GM12878 (cell line): Measurements from ENCODE around the gene IZUMO3. TPM values are rescaled to one million over a fixed set of nuclear protein-coding genes. Genes with fewer than 3 reads are reported as not detected.

ENCODE experiments used
- ATAC-seq: fragments of 200-7000 bp; cut with Tn5 transposase; 3 replicates; pipeline ENCODE4 v1.9.1; 2020; ENCODE audit warnings: mild to moderate bottlenecking, moderate library complexity
- Bru-seq: library from RNA; stranded (reverse); fragments of 400-500 nt; gene quantifications from one replicate; lab custom pipeline; 2021; lab: Mats Ljungman, UMichigan
- BruChase-seq, 2 experiments: library from RNA; stranded (reverse); fragments of 400-500 nt; gene quantifications; one replicate each; lab custom pipeline; 2021; lab: Mats Ljungman, UMichigan
- BruUV-seq: library from RNA; stranded (reverse); fragments of 400-500 nt; replicated peaks from 2 replicates; lab custom pipeline; 2021; lab: Mats Ljungman, UMichigan
- CTCF ChIA-PET: fragments of 300-600 bp; sonication (Branson Sonifier 250); formaldehyde crosslinking; extraction: SDS; loops from one replicate; lab custom pipeline; 2021; ENCODE audit warnings: inconsistent platforms; lab: Yijun Ruan, JAX
- POLR2A ChIA-PET: fragments of 350-600 bp; formaldehyde crosslinking; extraction: SDS; loops from one replicate; lab custom pipeline; 2021; ENCODE audit warnings: inconsistent platforms; lab: Charles Lee
- RAD21 ChIA-PET: fragments of 300-600 bp; sonication (Branson Sonifier 250); formaldehyde crosslinking; loops from one replicate; lab custom pipeline; 2023; ENCODE audit warnings: antibody characterized with exemption; ENCODE audit not compliant: unreplicated experiment; lab: Charles Lee
- SMC1A ChIA-PET: fragments of 300-600 bp; sonication (Branson Sonifier 250); formaldehyde crosslinking; loops from one replicate; lab custom pipeline; 2023; ENCODE audit not compliant: unreplicated experiment, uncharacterized antibody; lab: Charles Lee
- DNase-seq: peaks from one replicate; pipeline ENCODE4 v3.0.0-alpha.2; 2011; ENCODE audit warnings: low read depth, low spot score
- FAIRE-seq: peaks from 3 replicates; lab custom pipeline; 2011; peaks lifted over from hg19 to GRCh38; lab: Jason Lieb, UNC
- H2AFZ ChIP-seq: 2 replicates; pipeline ENCODE4 v1.6.0; 2011; ENCODE audit warnings: low read depth, low read length, control low read depth; ENCODE audit not compliant: control insufficient read depth
- H3K27ac ChIP-seq: 2 replicates; pipeline ENCODE4 v1.5.1; 2011; ENCODE audit warnings: control low read depth; ENCODE audit not compliant: control insufficient read depth, insufficient read depth
- H3K27me3 ChIP-seq, 2 experiments: replicated peaks in 1 of 2; 2 replicates each; pipeline versions ENCODE4 v1.6.0 to v1.6.1; 2011; ENCODE audit warnings: low read length in 1 of 2; ENCODE audit not compliant: control insufficient read depth in 2 of 2, insufficient read depth in 2 of 2
- H3K36me3 ChIP-seq, 2 experiments: 2 replicates each; pipeline ENCODE4 v1.5.1; 2011; ENCODE audit warnings: low read length in 1 of 2; ENCODE audit not compliant: control insufficient read depth in 2 of 2, insufficient read depth in 2 of 2
- H3K4me1 ChIP-seq: 2 replicates; pipeline ENCODE4 v1.6.1; 2011; ENCODE audit warnings: mild to moderate bottlenecking, low read length, moderate library complexity, mixed read lengths; ENCODE audit not compliant: control insufficient read depth, insufficient read depth
- H3K4me2 ChIP-seq: 2 replicates; pipeline ENCODE4 v1.6.0; 2011; ENCODE audit warnings: control low read depth; ENCODE audit not compliant: control insufficient read depth, insufficient read depth
- H3K4me3 ChIP-seq: fragments of 200-600 bp; sonication (generic); 2 replicates; pipeline ENCODE4 v1.5.1; 2016
- H3K79me2 ChIP-seq: 2 replicates; pipeline ENCODE4 v1.6.0; 2011; ENCODE audit warnings: low read length; ENCODE audit not compliant: control insufficient read depth, insufficient read depth
- H3K9ac ChIP-seq: 2 replicates; pipeline ENCODE4 v1.8.0; 2011; ENCODE audit warnings: low read length, control low read depth, mixed read lengths; ENCODE audit not compliant: control insufficient read depth, insufficient read depth
- H3K9me3 ChIP-seq: replicated peaks from 3 replicates; pipeline ENCODE4 v1.5.1; 2011; ENCODE audit warnings: mild to moderate bottlenecking, low read length; ENCODE audit not compliant: control insufficient read depth, insufficient read depth
- H4K20me1 ChIP-seq: 2 replicates; pipeline ENCODE4 v1.6.0; 2011; ENCODE audit not compliant: control insufficient read depth, insufficient read depth
- BACH1 ChIP-seq: fragments of 450-650 bp; IDR thresholded peaks from 2 replicates; pipeline ENCODE4 v1.6.1; 2017; ENCODE audit warnings: mild to moderate bottlenecking, borderline replicate concordance
- BCLAF1 ChIP-seq: fragments of 450-650 bp; IDR thresholded peaks from 2 replicates; pipeline ENCODE4 v1.6.1; 2017; ENCODE audit warnings: antibody characterized with exemption, mild to moderate bottlenecking, moderate library complexity
- POLR2A ChIP-seq: IDR thresholded peaks from 2 replicates; pipeline ENCODE4 v1.6.1; 2011; ENCODE audit warnings: low read depth, mild to moderate bottlenecking, low read length
- POU2F2 ChIP-seq: IDR thresholded peaks from 3 replicates; pipeline ENCODE4 v1.6.1; 2011; ENCODE audit warnings: low read depth, mild to moderate bottlenecking, low read length, borderline replicate concordance
- USF1 ChIP-seq: IDR thresholded peaks from 2 replicates; pipeline ENCODE4 v1.6.1; 2011; ENCODE audit warnings: borderline replicate concordance, low read depth, mild to moderate bottlenecking, moderate library complexity, mixed read lengths, low read length; ENCODE audit not compliant: insufficient read depth; ENCODE audit errors: extremely low read length
- WGBS: methylation state at CpG from one replicate; pipeline ENCODE4 v1.1.6; 2016; ENCODE audit warnings: low lambda C conversion rate; ENCODE audit not compliant: insufficient replicate concordance, insufficient coverage; ENCODE audit errors: missing lambda C conversion rate; 5-methylcytosine and 5-hydroxymethylcytosine counted together
- in situ Hi-C: fragments of 300-500 bp; cut with MboI; formaldehyde crosslinking; loops from 9 replicates; pipeline ENCODE4 v1.14.3; 2018; ENCODE audit warnings: mixed read lengths
- intact Hi-C: fragments of 100-400 bp; cut with micrococcal nuclease; formaldehyde crosslinking; loops from one replicate; pipeline ENCODE4 v1.14.2; 2022; ENCODE audit not compliant: unreplicated experiment
- long read RNA-seq, 2 experiments: library from polyadenylated mRNA; unstranded; transcript quantifications; one replicate each; pipeline ENCODE4 v2.0.0, GENCODE V29; 2019 to 2020
- polyA minus RNA-seq, 3 experiments: library from RNA; depleted of rRNA, polyadenylated mRNA; stranded (reverse); fragments of >200 nt; gene quantifications; 2 replicates each; pipeline ENCODE4 v1.2.3, GENCODE V29; 2011
- polyA plus RNA-seq, 11 experiments: library from polyadenylated mRNA; depleted of rRNA in 4 of 11; unstranded in 6 of 11; stranded (reverse) in 5 of 11; fragments of >200 nt; fragmentation: Nextera tagmentation in 4 of 11; fragmentation: Illumina TruSeq in 1 of 11; extraction: Ambion mirVana in 4 of 11; extraction: Trizol in 1 of 11; gene quantifications; 1 replicate in 1 of 11; 2 replicates in 10 of 11; pipeline versions ENCODE4 v1.2.1 to v1.2.3, GENCODE V29; 2011 to 2016; ENCODE audit warnings: inconsistent platforms in 2 of 11, missing spikeins in 2 of 11, low read depth in 1 of 11
- total RNA-seq, 4 experiments: library from RNA; depleted of rRNA in 3 of 4; stranded (reverse); fragments of >200 nt in 3 of 4; fragmentation: Illumina TruSeq in 1 of 4; extraction: Trizol in 1 of 4; gene quantifications; 2 replicates each; pipeline versions ENCODE4 v1.2.1 to v1.2.3, GENCODE V29; 2013 to 2021

The IZUMO3 gene
- not detected in 2 replicates for total RNA-seq (2013; cell fraction: nucleolus; rRNA removed)
- not detected in 2 replicates for total RNA-seq (2014; rRNA removed)
- total RNA-seq (2014; rRNA removed; fragmentation: Illumina TruSeq; extraction: Trizol) = not detected in 2 replicates
- total RNA-seq (2021) = not detected in 2 replicates
- polyA plus RNA-seq (2011; ENCODE audit: low read depth) = not detected
- polyA plus RNA-seq (2011; rRNA removed) = not detected in 2 replicates
- not detected in 2 replicates for polyA plus RNA-seq (2011; cell fraction: cytosol; rRNA removed)
- not detected in 2 replicates for polyA plus RNA-seq (2011; cell fraction: nucleus; rRNA removed)
- polyA plus RNA-seq (2012) = not detected in 2 replicates
- not detected in 2 replicates for polyA plus RNA-seq (2014; fragmentation: Illumina TruSeq; extraction: Trizol)
- not detected for polyA plus RNA-seq (2014; fragmentation: Nextera tagmentation; extraction: Ambion mirVana)
- not detected in 2 replicates for polyA plus RNA-seq (2014; rRNA removed)
- polyA plus RNA-seq (2016; fragmentation: Nextera tagmentation; extraction: Ambion mirVana) = not detected
- not detected in 2 replicates for polyA minus RNA-seq (2011; rRNA and poly(A)+ RNA removed)
- polyA minus RNA-seq (2011; cell fraction: cytosol; rRNA and poly(A)+ RNA removed) = not detected in 2 replicates
- polyA minus RNA-seq (2011; cell fraction: nucleus; rRNA and poly(A)+ RNA removed) = not detected in 2 replicates
- Bru-seq, nascent RNA = not detected
- BruChase-seq, experiment 1, labeled RNA remaining after a 6-hour chase = not detected
- not detected for BruChase-seq, experiment 2, labeled RNA remaining after a 2-hour chase
- long read RNA-seq, experiment 1 = 0 reads
- long read RNA-seq, experiment 2 = 0 reads

- WGBS = 14% methylated on average over 3 of the region's 3 CpGs
- no peak within 1 kb of the TSS for H3K9ac ChIP-seq
- no peaks in the 10 kb centered on the region for H3K27me3 ChIP-seq
- DNase-seq = no peak
- ChIA-PET POLR2A (no interaction called here), CTCF (no interaction called here), RAD21 (no interaction called here)
- in situ Hi-C loops = no loop called here
- TF ChIP-seq BACH1 (no peak), USF1 (no peak), BCLAF1 (no peak), POU2F2 (no peak), POLR2A (no peak)
- TF ChIP-seq, all 136 proteins: peak for 0
- intact Hi-C loops = no loop called here
- Histone ChIP-seq H3K4me2 (no peak within 1 kb of the TSS), H3K36me3 (no peaks in the 10 kb centered on the region), H2AFZ (no peak within 1 kb of the TSS), H3K4me3 (no peak within 1 kb of the TSS), H3K4me1 (no peaks in the 10 kb centered on the region), H3K27ac (no peak within 1 kb of the TSS), H4K20me1 (no peaks in the 10 kb centered on the region), H3K79me2 (no peaks in the 10 kb centered on the region), H3K9me3 (no peaks in the 10 kb centered on the region)
- ATAC-seq (no peak), FAIRE-seq (no peak)
- SMC1A ChIA-PET = no interaction called here
- no TSS peak for BruUV-seq
Observed at GRCh38 chr9:24545847-24546522, at the start of gene IZUMO3. TSS of gene IZUMO3 (minus strand) at chr9:24545897. CDS start at chr9:24545649, 248 bp downstream.
